Vagina (tissue), 2 donors: ENCODE measurements around the gene EPS15. TPM values are rescaled to one million over a fixed set of nuclear protein-coding genes. Genes with fewer than 3 reads are reported as not detected.

Experiments
- DNase-seq, 2 donors: peaks; one replicate each; pipeline ENCODE4 v3.0.0-alpha.2; 2017; ENCODE audit errors: extremely low spot score in 2 of 2
- H3K27ac ChIP-seq: fragments of 200-600 bp; sonication (generic); one replicate; pipeline ENCODE4 v1.5.1; 2019
- H3K27me3 ChIP-seq: fragments of 200-600 bp; sonication (generic); one replicate; pipeline ENCODE4 v1.5.1; 2019
- H3K36me3 ChIP-seq, 2 donors: fragments of 200-600 bp; sonication (generic); one replicate each; pipeline ENCODE4 v1.5.1; 2017 to 2019
- H3K4me1 ChIP-seq: fragments of 200-600 bp; sonication (generic); one replicate; pipeline ENCODE4 v1.5.1; 2019
- H3K4me3 ChIP-seq, 2 donors: fragments of 200-600 bp; sonication (generic); 1 replicate in 1 of 2; 2 replicates in 1 of 2; pipeline ENCODE4 v1.5.1; 2016 to 2019
- H3K9me3 ChIP-seq: fragments of 200-600 bp; sonication (generic); one replicate; pipeline ENCODE4 v1.5.1; 2019
- CTCF ChIP-seq, 3 experiments: fragments of 450-650 bp in 2 of 3; fragments of 200-600 bp in 1 of 3; sonication (generic) in 1 of 3; IDR thresholded peaks; one replicate each; pipeline ENCODE4 v1.5.1; 2017 to 2019; ENCODE audit warnings: antibody characterized with exemption in 3 of 3, mild to moderate bottlenecking in 2 of 3, moderate library complexity in 2 of 3
- POLR2A ChIP-seq, 2 donors: fragments of 450-650 bp; IDR thresholded peaks; one replicate each; pipeline ENCODE4 v1.6.1; 2017; ENCODE audit warnings: antibody characterized with exemption in 2 of 2, mild to moderate bottlenecking in 2 of 2, moderate library complexity in 2 of 2
- POLR2AphosphoS5 ChIP-seq, 2 donors: sonication (generic); formaldehyde crosslinking; IDR thresholded peaks; one replicate each; pipeline ENCODE4 v1.9.0; 2017; ENCODE audit warnings: antibody characterized with exemption in 2 of 2, mild to moderate bottlenecking in 2 of 2, low read depth in 1 of 2; ENCODE audit not compliant: insufficient read depth in 1 of 2
- intact Hi-C: fragments of 100-400 bp; cut with DNase I; formaldehyde crosslinking; loops from one replicate; pipeline ENCODE4 v1.15.1; 2023
- total RNA-seq: library from RNA; depleted of rRNA; stranded (reverse); fragments of >200 nt; gene quantifications from one replicate; pipeline ENCODE4 v1.2.3, GENCODE V29; 2016

Gene EPS15
- total RNA-seq, 1 donor from 2014 or later = 70.5 TPM

DNA sequence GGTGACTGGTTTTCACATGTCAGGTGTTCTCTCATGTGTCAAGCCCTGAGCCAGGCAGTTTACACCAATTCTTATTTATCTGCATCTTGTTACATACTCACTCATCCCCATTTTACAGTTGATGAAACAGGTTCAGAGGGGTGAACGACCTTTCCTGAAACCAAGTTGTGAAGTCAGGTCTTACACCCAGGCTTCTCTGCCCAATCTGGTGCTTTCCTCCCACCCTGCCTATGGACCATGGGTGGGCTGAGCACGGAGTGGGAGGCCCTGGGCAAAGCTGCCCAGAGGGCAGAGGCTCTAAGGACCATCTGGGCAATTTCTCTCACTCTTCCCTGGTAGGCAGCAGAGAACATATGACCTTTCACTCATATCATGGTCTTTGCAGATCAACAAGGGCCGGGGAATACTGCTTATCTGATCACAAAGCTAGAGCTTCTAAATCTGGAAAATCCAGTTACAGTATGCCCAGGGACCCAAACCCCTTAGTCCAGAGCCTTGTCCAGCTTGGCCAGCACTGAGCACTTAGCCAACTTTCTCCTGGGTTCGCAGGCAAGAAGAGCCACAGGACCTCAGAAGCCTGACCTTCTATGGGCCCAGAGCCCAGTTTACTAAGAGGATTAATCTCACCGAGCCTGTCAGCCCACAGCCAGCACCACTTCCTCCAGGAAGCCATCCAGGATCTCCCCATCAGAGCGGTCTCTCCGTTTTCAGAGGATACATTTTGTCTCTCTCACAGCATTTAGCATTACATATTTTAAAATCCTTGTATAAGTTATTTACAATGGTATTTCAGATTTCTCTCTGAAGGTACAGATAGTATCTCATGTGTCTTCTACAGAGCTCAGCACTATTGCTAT, 172.8 kb downstream of the EPS15 start:
- no peaks in the 10 kb centered on the region for H3K9me3 ChIP-seq
- no peaks in the 10 kb centered on the region for H3K27me3 ChIP-seq
- no peak overlapping the region for H3K27ac ChIP-seq
- no peak for DNase-seq
- intact Hi-C loops = no loop called here
- H3K4me1 ChIP-seq = peaks cover 15% of the 10 kb centered on the region
- no peak overlapping the region for H3K4me3 ChIP-seq
- TF ChIP-seq CTCF (IDR thresholded peaks at IDR 0.05) (no peak), POLR2A (IDR thresholded peaks at IDR 0.05) (no peak), POLR2AphosphoS5 (IDR thresholded peaks at IDR 0.05; ENCODE audit: insufficient read depth in 1 of 2, low read depth in 1 of 2) (no peak)
- H3K36me3 ChIP-seq = no peaks in the 10 kb centered on the region

- H3K36me3 ChIP-seq = no peaks in the 10 kb centered on the region
- DNase-seq = no peak
- TF ChIP-seq CTCF (IDR thresholded peaks at IDR 0.05) (no peak), POLR2A (IDR thresholded peaks at IDR 0.05) (no peak), POLR2AphosphoS5 (IDR thresholded peaks at IDR 0.05; ENCODE audit: insufficient read depth in 1 of 2, low read depth in 1 of 2) (no peak)
- H3K27me3 ChIP-seq = no peaks in the 10 kb centered on the region
- H3K4me3 ChIP-seq = peak overlapping the region in 1 of 2 donors; percentile 39
- no peak overlapping the region for H3K27ac ChIP-seq
- peaks cover 15% of the 10 kb centered on the region for H3K4me1 ChIP-seq
- H3K9me3 ChIP-seq = no peaks in the 10 kb centered on the region
- intact Hi-C loops = no loop called here
Observed at GRCh38 chr1:51345300-51345687, 173.8 kb downstream of the EPS15 start.

- H3K27ac ChIP-seq = no peak overlapping the region
- H3K9me3 ChIP-seq = no peaks in the 10 kb centered on the region
- DNase-seq = no peak
- H3K4me3 ChIP-seq = peak overlapping the region; percentile 36 to 39
- peaks cover 15% of the 10 kb centered on the region for H3K4me1 ChIP-seq
- intact Hi-C loops = no loop called here
- H3K27me3 ChIP-seq = no peaks in the 10 kb centered on the region
- no peaks in the 10 kb centered on the region for H3K36me3 ChIP-seq
- TF ChIP-seq POLR2AphosphoS5 (IDR thresholded peaks at IDR 0.05; ENCODE audit: insufficient read depth in 1 of 2, low read depth in 1 of 2) = no peak
- TF ChIP-seq CTCF (IDR thresholded peaks at IDR 0.05) = no peak
- TF ChIP-seq POLR2A (IDR thresholded peaks at IDR 0.05) = no peak
Observed at GRCh38 chr1:51344602-51345299, 174.3 kb downstream of the EPS15 start.

DNA sequence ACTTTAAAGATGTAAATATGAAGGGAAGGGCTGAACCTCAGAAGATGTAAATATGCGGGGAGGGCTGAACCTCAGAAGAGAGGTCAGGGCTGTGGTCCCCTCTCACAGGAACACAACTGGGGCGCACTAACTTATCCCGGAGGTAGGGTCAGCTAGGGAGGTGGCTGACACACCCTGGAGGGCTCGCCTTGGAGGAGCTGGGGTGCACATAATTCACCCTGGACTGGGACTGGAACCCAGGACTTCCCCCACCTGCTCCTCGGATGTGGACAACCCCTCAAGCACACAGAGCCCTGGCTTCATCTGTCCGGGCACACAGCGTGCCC, 174.8 kb downstream of the EPS15 start:
- Histone ChIP-seq H3K4me3 (peak overlapping the region in 1 of 2 donors; percentile 36), H3K36me3 (no peaks in the 10 kb centered on the region), H3K4me1 (peaks cover 15% of the 10 kb centered on the region), H3K27me3 (no peaks in the 10 kb centered on the region), H3K27ac (no peak overlapping the region), H3K9me3 (no peaks in the 10 kb centered on the region)
- TF ChIP-seq CTCF (IDR thresholded peaks at IDR 0.05) = no peak
- TF ChIP-seq POLR2A (IDR thresholded peaks at IDR 0.05) = no peak
- TF ChIP-seq POLR2AphosphoS5 (IDR thresholded peaks at IDR 0.05; ENCODE audit: insufficient read depth in 1 of 2, low read depth in 1 of 2) = no peak
- DNase-seq = no peak
- intact Hi-C loops = no loop called here

- intact Hi-C loops = no loop called here
- H3K36me3 ChIP-seq = no peaks in the 10 kb centered on the region
- no peaks in the 10 kb centered on the region for H3K9me3 ChIP-seq
- DNase-seq = no peak
- TF ChIP-seq POLR2A (IDR thresholded peaks at IDR 0.05) (no peak), POLR2AphosphoS5 (IDR thresholded peaks at IDR 0.05; ENCODE audit: insufficient read depth in 1 of 2, low read depth in 1 of 2) (no peak), CTCF (IDR thresholded peaks at IDR 0.05) (no peak)
- H3K4me1 ChIP-seq = peaks cover 15% of the 10 kb centered on the region
- H3K27ac ChIP-seq = no peak overlapping the region
- no peak overlapping the region for H3K4me3 ChIP-seq
- no peaks in the 10 kb centered on the region for H3K27me3 ChIP-seq
Observed at GRCh38 chr1:51343624-51344023, 175.4 kb downstream of the EPS15 start.
